Measurements from ENCODE around the gene MTA2. TPM values are rescaled to one million over a fixed set of nuclear protein-coding genes. Genes with fewer than 3 reads are reported as not detected.
A peak's percentile ranks its signal among the peaks of the same experiment; 100 is the strongest.

Gene MTA2
- total and polyA plus RNA-seq, 2 of the 8 experiments (the other 6 are each of a cell fraction or from before 2014, with no cell fraction given) = 25.7 to 114 TPM

- H3K36me3 ChIP-seq (ENCODE audit: control insufficient read depth in 2 of 4, insufficient read depth in 4 of 4, low read length in 3 of 4) = no peaks in the 10 kb centered on the region; a peak in 2 of 8 replicates
- H2BK15ac ChIP-seq (ENCODE audit: low read length) = no peak overlapping the region
- peak overlapping the region; percentile 83 for H3K18ac ChIP-seq (ENCODE audit: extremely low read depth, low read length)
- H3K56ac ChIP-seq (replicated peaks; ENCODE audit: insufficient read length, low read depth, low read length) = peak overlapping the region; percentile 17
- peaks cover 0 to 3% (median 2%) of the 10 kb centered on the region in 4 experiments; a peak in 1 of 7 replicates for H3K27me3 ChIP-seq (replicated peaks in 1 of 4; ENCODE audit: control insufficient read depth in 3 of 4, extremely low read depth in 1 of 4, insufficient read depth in 3 of 4, low read length in 3 of 4)
- peaks cover 9% of the 10 kb centered on the region; the same call in 1 of the 2 replicates for H3K23me2 ChIP-seq (ENCODE audit: low read depth, low read length)
- peak overlapping the region; percentile 45 for H4K8ac ChIP-seq (ENCODE audit: extremely low read depth, insufficient read depth, low read length)
- no peaks in the 10 kb centered on the region for H3K9me3 ChIP-seq (ENCODE audit: insufficient read depth in 2 of 2, low read depth in 1 of 2, low read length in 1 of 2)
- peak overlapping the region; percentile 15 for H4K5ac ChIP-seq (ENCODE audit: insufficient read length, low read depth, low read length)
- DNase-seq (ENCODE audit: low read depth in 1 of 2, low spot score in 2 of 2) (peak in 1 of 2 experiments; percentile 56), FAIRE-seq (no peak)
- H3K9ac ChIP-seq (replicated peaks in 1 of 4; ENCODE audit: extremely low read depth in 1 of 4, low read depth in 3 of 4, low read length in 3 of 4) = no peak overlapping the region; a peak in 1 of 7 replicates
- no peak overlapping the region for H3K23ac ChIP-seq (ENCODE audit: insufficient read length)
- CTCF ChIA-PET (ENCODE audit: partially characterized antibody) = interaction anchor here (0.6 to 10.2 kb wide), 24 partner anchors 9 to 1118 kb away, joined by 3 to 97 read pairs (median 4); partner anchors contain the start of genes B3GAT3, C11orf98, CSKMT and EEF1G
- H3K27ac ChIP-seq (ENCODE audit: low read depth, low read length) = no peak overlapping the region
- H3K4me1 ChIP-seq (replicated peaks in 1 of 4; ENCODE audit: control insufficient read depth in 3 of 4, insufficient read depth in 4 of 4, low read length in 3 of 4) = peaks cover 3 to 22% (median 12%) of the 10 kb centered on the region in 4 experiments
- no peaks in the 10 kb centered on the region for H3K79me2 ChIP-seq (ENCODE audit: control insufficient read depth in 1 of 2, insufficient read depth in 2 of 2, low read length in 2 of 2)
- H4K20me1 ChIP-seq (replicated peaks in 1 of 2; ENCODE audit: control insufficient read depth in 1 of 2, insufficient read depth in 2 of 2, low read length in 2 of 2) = no peaks in the 10 kb centered on the region
- H2BK20ac ChIP-seq (ENCODE audit: low read length) = no peak overlapping the region
- no peak overlapping the region for H3K14ac ChIP-seq (ENCODE audit: insufficient read length)
- peak overlapping the region; percentile 89 to 91 for H3K4me2 ChIP-seq (ENCODE audit: insufficient read depth in 1 of 2, low read depth in 2 of 2, low read length in 2 of 2)
- no peak overlapping the region for H2AK5ac ChIP-seq (ENCODE audit: low read depth, low read length)
- no peaks in the 10 kb centered on the region for H3K79me1 ChIP-seq (ENCODE audit: low read depth, low read length)
- no peak overlapping the region for H3K4ac ChIP-seq (replicated peaks; ENCODE audit: insufficient read length, low read depth, low read length)
- peak overlapping the region; percentile 71 for H4K91ac ChIP-seq (replicated peaks; ENCODE audit: insufficient read length, low read length)
- WGBS, 2 experiments (ENCODE audit: extremely low coverage in 1 of 2, insufficient coverage in 1 of 2, insufficient read length in 1 of 2, insufficient replicate concordance in 2 of 2, low coverage in 1 of 2, low lambda C conversion rate in 2 of 2, missing lambda C conversion rate in 1 of 2) = 16% methylated on average over 21 of the region's 34 CpGs; no CpG with 5 or more reads in 1 of the 2 experiments
- H2BK5ac ChIP-seq (ENCODE audit: low read depth, low read length) = peak overlapping the region; percentile 71; the same call in 1 of the 2 replicates
- H2BK12ac ChIP-seq (ENCODE audit: low read depth, low read length) = no peak overlapping the region
- H3K4me3 ChIP-seq (ENCODE audit: extremely low read depth in 1 of 4, insufficient read depth in 2 of 4, low read depth in 3 of 4, low read length in 4 of 4) = peak overlapping the region; percentile 48 to 73 (median 58)
- POLR2A ChIA-PET (ENCODE audit: partially characterized antibody) = interaction anchor here (0.9 to 15.8 kb wide), 17 partner anchors 9 to 243 kb away, joined by 3 to 235 read pairs (median 6); partner anchors contain the start of genes B3GAT3, BSCL2, C11orf98 and CSKMT
- H2AFZ ChIP-seq (ENCODE audit: low read length) = peak overlapping the region; percentile 86
- no peak overlapping the region for H2BK120ac ChIP-seq (replicated peaks; ENCODE audit: low read depth, low read length)
- TF ChIP-seq SRF (IDR thresholded peaks at IDR 0.05; ENCODE audit: low read depth, low read length) (no peak), SP4 (IDR thresholded peaks at IDR 0.05; ENCODE audit: low read length) (no peak), NANOG (IDR thresholded peaks at IDR 0.05; ENCODE audit: insufficient read depth, low read depth, low read length, poor library complexity, severe bottlenecking) (no peak), CBX8 (IDR thresholded peaks at IDR 0.05; ENCODE audit: borderline replicate concordance, low read depth, low read length) (no peak), KDM4A (IDR thresholded peaks at IDR 0.05; ENCODE audit: low read depth, low read length, severe bottlenecking) (peak; percentile 58)
Observed at GRCh38 chr11:62611705-62612365, 10.2 kb upstream of the MTA2 start.

Data from H1 (cell line).